ELR (cell line): ENCODE data around the gene ZFYVE28.
"Not testable (repeated sequence)": the region's sequence is repeated elsewhere in the genome, so short reads cannot be mapped to it uniquely, and the experiment has no call there.

ENCODE experiments used
- DNase-seq: peaks from one replicate; pipeline ENCODE4 v3.0.0-alpha.2; 2015; ENCODE audit warnings: low read depth

The ZFYVE28 gene

GRCh38 chr4:2417765-2418649 is at the start of gene ZFYVE28:
Gene ZFYVE28 (minus strand): TSS chr4:2418645. CDS start chr4:2418323, 322 bp downstream.
- DNase-seq = peak; percentile 41

GRCh38 chr4:2465544-2465943 is 47.1 kb upstream of the ZFYVE28 start:
- DNase-seq = not testable (repeated sequence)

DNA sequence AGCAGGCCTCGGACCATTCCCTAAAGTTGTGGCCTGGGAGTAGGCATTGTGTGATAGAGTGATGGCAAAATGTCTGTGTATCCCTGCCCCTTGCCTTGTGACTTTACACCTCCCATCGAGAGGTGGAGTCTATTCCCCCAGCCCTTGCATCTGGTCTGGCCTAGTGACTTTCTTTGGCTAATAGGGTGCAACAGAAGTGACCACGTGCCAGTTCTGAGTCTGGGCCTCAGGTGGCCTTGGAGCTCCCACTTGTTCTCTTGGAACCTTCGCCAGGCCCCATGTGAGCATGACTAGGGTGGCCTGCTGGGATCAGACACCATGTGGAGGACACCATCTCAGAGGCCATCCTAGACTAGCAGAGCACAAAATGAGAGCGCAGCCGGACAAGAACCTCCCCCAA is 46.6 kb upstream of the ZFYVE28 start:
- no peak for DNase-seq

DNA sequence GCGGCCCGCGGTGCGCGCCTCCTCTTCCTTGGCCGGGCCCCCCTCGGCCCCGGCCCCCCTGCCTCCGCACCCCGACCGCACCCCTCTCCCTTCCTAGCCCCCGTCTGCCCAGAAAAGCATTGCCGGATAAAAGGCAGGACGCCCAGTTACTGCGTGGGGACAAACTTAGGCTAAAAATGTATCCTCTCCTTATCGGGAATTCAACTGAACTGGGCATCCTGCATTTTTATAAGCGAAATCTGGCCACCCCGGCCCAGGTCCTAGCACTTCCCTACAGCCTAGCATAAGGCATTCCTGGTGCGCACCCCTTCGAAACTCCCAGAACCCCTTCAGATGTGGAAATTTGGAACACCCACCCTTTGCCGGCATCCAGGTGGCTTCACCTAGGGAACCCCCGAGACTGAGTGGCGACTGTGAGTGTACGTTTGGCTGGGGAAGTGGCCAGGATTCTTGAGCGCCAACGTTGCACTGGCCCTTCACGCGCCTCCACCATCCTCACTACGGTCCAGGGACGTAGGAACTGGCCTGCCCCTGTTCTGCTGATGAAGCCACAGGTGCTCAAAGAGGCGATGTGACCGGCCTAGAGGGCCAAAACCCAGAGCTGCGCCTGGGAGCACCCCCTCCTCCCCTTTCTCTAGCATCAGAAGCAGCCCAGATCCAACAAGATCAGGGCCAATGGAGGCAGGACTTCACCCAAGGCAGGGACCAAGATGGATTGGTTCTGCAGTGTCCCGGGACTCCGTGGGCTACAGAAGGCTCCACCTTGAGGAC is 44.7 kb upstream of the ZFYVE28 start:
- DNase-seq = no peak

- DNase-seq = peak; percentile 76
These were observed 44.0 kb upstream of the ZFYVE28 start for GRCh38 chr4:2462218-2462991.

DNA sequence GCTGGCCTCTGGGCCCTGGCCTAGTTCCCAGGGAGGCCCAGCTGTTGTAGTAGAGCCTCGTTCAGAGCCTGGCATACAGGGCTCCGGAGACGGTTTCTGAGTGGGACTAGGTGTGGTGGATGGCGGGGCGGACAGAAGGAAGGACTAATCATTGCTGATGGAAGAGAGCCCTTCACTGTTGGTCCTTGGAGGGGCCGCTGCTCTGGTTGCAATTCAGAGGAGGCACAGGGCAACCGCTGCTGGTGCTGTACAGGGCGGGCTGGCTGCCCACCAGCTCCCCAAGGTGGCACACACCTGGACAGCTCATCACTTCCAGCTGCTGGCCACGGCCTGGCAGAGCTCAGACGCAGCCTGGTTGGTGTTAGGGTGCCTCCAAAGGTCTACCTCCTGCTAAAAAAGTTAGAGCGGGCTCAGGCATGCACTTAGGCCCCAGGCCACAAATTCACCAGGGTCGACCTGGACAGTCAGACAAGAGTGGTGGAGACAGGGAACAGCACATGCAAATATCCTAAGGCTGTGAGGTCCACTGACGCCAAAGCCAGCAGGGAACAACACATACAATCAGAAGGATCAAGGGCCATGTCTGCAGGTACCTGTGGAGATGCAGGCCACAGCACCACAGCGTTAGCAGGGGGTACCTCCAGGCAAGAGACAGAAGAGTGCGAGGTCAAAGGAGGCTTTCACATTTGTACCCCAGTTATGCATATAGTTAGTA is 43.0 kb upstream of the ZFYVE28 start:
- no peak for DNase-seq

DNA sequence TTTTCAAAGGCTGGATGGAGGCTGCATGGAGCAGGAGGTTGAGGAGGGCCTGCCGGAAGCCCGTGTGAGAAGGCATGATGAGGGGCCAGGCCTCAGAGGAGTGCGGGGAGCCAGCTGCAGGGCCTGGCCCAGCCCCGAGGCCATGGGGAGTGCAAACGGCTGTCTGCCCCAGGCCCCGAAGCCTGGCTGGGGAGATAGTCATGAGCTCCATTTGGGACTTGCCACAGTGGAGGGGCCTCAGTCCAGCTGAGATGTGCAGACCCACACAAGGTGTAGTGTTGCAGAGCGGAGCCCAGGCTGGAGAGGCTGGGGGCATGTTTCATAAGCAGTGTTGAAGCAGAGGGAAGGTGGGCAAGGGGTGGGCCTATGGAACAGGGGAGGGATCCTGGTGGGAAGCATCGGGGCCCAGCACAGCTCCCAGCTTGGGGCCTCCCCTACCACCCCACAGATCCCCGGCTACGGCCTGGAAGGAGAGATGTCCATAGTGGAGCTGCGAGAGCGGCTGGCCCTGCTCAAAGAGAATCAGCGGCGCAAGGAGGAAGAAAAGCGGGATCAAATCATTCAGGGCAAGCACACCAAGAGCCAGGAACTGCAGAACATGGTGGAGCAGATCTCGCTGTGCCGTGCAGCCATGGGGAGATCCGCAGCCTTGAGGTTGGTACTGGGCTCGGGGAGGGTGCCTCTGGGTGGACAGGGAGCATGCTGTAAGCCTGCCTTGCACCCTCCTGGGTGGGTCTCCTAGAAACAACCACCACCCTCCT is 41.3 kb upstream of the ZFYVE28 start:
- DNase-seq = no peak

GRCh38 chr4:2458546-2459491 is 40.4 kb upstream of the ZFYVE28 start:
- no peak for DNase-seq

DNA sequence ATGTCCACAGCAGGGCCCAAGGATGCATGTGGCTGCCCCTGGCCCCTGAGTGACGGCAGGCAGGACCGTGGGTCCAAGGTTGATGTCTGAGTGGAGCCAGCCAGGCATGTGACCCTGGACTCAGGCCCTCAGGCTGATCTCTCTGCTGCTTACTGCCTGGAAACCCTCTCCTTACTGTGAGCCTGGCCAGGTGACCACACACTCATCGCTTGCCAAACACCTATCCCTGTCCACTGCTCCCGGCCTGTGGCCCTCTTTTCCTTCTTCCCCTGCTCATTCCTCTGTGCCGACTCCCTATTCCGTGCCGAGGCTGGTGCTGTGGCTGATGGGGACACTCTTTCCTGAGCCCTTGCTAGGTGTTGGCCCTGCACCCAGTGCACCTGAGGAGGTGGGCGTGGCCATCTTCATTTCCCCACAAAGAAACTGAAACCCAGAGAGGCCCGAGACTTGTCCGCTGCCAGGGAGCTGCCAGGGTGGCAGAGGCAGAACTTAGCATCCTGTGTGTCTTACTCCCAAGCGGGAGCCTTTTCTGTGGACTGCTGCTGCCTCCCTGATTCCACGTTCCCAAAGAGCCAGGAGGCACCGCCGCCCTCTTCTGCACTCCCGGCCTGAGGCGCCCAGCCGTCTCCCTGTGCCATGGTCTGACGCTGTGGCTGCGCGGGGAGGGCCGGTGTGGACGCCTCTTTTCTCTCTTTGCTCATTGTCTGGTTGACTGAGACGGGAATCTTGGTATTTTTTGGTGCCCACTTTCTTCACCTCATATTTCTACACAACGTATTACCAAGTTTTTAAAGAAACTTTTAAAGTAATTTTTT is 39.2 kb upstream of the ZFYVE28 start:
- DNase-seq = no peak

DNA sequence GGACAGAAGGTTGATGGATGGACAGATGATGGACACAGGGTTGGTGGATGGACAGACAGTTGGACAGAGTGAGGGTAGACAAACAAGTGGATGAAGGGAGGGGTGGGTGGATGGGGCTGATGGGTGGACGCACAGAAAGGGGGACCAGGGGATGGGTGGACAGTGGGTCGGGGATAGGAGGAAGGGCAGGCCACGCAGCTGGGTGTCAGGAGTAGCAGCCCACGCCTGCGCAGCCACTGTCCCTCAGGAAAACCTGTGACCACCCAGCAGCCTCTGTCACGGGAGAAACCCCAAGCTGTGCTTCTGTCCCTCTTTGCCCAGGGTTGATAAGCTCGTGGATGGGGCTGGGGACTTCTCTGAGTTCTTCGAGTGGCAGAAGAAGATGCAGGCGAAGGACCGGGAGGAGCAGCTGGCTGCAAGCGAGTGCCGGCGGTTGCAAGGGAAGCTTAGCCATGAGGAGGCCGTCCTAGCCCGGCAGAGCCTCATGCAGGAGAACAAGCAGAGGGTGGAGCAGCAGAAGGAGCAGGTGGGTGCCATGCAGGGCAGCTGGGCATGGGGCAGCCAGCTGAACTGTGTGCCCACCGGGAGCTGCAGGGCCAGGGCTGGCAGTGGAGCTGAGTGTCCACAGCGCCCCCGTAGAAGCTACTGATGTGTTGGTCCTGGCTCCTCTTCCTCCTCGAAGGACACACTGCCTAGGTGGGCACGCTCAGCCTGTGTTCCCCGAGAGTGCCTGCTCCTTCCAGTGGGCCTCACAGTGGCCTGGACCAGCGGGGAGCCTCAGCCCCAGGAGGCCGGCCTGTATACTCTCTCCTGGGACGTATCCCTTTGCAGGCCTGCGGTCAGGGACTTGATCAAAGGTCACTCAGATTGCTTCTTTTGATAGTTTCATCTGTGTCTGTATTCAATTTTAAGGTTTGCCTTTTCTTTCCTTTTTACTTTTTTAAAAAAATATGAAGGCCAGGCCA is 33.7 kb upstream of the ZFYVE28 start:
- DNase-seq = no peak

GRCh38 chr4:2451036-2451520 is 32.6 kb upstream of the ZFYVE28 start:
- DNase-seq = no peak

DNA sequence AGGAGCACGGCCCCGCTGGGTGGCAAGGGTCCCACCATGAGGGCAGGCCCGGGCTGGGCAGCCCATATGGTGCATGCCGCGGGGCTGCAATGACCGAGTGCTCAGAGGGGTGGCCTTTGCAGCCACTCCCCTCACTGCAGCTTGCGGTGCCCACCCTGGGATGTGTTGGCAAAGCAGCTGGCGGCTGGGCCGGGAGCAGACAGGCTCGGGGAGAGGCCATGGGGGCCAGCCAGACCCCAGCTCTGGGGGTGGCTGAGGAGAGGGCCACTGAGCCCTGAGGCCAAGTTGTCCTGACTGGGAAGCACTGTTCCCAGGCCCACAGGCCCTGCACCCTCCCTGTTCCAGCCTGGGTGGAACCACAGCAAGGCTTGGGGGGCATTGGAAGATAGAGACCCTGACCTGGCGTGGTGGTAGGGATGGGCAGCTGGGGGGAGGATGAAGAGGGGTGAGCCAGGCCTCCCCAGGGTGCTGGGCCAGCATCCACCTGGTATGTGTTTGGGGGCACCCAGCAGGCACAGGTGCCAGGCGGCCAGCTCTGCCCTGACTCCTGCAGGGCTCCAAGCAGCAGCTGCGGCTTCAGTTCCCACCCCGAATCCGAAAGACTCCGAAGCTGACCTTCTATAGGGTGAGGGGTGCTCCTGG is 32.1 kb upstream of the ZFYVE28 start:
- no peak for DNase-seq

DNA sequence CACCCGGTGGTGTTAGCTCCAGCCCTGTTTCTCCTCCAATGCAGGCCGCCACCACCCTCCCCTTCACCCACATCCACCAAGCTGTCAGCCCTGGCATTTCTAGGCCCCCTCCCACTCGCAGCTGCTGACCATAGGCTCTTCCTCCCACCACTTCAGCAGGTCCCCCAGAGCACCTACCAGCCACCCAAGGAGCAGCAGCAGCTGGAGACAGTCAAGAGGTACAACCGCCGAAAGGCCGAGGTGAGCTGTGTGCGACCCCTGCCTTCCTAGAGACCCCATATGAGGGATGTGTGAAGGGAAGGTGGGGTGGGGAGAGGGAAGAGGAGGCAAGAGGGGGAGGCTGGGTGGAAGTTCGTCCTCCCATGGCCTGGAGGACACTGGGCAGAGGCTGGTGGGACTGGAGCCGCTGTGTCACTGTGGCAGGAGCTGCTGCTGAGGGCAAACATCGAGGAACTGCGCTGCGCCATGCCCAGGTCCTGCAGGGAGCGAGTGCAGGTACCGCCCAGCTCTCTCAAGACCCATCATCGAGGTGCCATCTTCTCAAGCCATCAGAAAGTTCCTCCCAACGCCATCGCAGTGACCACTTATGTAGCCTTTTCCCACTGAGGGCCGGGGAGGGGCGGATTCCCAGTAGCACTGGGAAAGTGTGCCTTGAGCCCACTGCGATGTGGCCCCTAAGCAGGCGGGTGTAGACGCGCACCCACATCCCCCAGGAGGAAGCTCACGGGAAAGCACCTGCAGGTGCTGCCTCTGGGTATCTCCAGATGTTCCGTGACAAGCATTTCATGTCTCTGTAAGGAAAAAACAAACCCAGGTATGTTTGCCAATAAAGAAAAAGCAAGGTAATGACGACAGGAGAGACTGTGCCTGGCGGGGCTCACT is 31.3 kb upstream of the ZFYVE28 start:
- DNase-seq = no peak

DNA sequence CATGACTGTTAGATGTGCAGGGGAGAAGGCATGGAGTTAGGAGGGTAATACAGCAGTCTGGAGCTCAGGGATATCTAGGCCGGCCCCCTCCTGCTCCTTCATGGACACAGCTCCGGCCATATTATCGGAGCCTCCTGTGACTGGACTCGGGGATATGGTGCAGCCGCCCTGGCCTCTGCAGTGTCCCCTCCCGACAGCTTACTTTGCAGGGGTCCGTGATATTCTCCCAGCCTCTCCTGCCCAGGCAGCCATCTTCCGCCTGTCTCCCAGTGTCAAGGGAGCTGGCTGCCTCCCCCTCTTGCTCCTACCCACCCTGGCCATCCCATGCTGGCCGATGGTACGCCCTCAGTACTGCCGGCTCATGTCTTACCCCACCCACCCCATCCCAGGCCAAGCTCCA is 30.6 kb upstream of the ZFYVE28 start:
- no peak for DNase-seq

DNA sequence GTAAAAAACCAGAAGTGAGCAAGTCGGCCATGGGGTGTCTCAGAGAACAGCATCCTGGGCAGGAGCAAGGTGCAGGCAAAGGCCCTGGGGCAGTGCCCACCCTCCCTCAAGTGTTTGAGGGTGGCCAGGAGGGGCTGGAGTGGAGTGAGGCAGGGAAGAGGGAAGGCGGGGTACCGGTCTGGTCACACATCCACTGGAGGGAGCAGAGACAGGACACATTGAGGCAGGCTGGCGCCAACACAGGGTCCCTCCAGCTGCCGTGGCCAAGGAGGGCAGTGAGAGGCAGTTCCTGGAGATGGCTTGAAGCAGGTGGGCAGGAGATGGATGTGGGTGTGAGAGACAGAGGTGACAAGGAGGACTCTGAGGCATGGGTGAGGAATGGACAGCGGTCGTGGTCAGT is 30.1 kb upstream of the ZFYVE28 start:
- DNase-seq = no peak
